ENCODE data around the gene KCND1. TPM values are rescaled to one million over a fixed set of nuclear protein-coding genes. Genes with fewer than 3 reads are reported as not detected.

The KCND1 gene
- total and polyA plus RNA-seq, 2 of the 4 experiments (the other 2 are of a cell fraction) = 0.36 to 1.8 TPM

- TF ChIP-seq MAZ (IDR thresholded peaks at IDR 0.05; ENCODE audit: borderline replicate concordance, low read depth, low read length) (peak; percentile 15; the same call in 1 of the 2 replicates), RFX5 (IDR thresholded peaks at IDR 0.05; ENCODE audit: low read depth, low read length) (peak; percentile 83), BHLHE40 (IDR thresholded peaks at IDR 0.05; ENCODE audit: low read depth, low read length) (no peak), POLR2A (IDR thresholded peaks at IDR 0.05; ENCODE audit: low read depth, low read length) (peak; percentile 92), RCOR1 (IDR thresholded peaks at IDR 0.05; ENCODE audit: insufficient replicate concordance, low read length) (no peak), MAFK (IDR thresholded peaks at IDR 0.05; ENCODE audit: low read depth, low read length) (no peak)
These were observed 13.6 kb downstream of the KCND1 start (continued) for GRCh38 chrX:48957827-48958634.

All from IMR-90 (cell line).